NCI-H2081 treated with DMSO at 0.1 percent for 48 hours (cell line): ENCODE results near the gene PTPRN.
A peak's percentile ranks its signal among the peaks of the same experiment; 100 is the strongest.

Source experiments
- DNase-seq: peaks from one replicate; lab custom pipeline; 2025; lab: John Stamatoyannopoulos, UW

PTPRN gene

DNA sequence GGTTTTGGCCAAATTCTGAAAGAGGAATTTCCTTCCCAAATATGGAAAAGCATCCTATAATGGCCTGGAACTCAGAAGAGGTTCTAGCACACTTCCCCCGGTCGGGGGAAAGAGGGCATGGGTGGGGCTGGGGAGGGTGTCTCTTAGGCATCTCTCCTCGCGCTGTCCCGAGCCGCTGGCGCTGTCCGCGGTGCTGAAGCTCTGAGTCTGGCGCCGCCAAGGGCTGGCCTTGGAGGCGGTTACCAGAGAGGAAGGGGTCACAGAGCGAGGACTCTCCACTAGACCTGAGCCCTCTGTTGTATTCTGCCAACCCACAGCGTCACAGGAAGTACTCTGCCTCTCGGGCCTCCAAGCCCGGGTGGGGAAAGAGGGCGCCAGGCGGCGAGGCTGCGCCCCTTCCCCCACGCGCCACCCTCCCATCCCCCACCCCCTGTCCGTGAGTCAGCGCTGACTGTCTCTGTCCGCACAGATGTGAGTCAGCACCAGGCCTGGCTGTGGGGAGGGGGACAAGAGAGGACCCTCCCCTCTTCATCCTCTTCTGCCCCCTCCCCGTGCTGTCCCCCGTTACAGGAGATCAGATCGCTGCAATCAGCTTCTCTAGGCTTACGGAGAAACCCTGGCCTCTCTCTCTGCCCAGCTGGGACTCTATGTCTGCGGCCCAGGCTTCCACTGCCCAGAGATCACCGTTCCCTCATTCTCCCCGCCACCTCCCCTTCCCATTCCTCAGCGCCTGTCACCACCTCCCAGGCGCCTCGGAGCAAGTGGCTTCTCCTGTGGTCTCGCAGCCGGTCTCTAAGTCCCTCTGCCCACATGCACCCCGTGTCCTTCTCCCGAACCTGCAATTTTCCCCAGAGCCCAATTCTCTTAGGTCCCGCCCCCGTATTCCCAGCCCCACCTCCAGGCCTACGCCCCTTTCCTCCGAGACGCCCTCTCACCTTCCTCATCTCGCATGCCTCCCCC is 779 bp downstream of the PTPRN start:
- DNase-seq, result no peak

- DNase-seq, result no peak
Measured at GRCh38 chr2:219306047-219306446, 3.2 kb downstream of the PTPRN start.

DNA sequence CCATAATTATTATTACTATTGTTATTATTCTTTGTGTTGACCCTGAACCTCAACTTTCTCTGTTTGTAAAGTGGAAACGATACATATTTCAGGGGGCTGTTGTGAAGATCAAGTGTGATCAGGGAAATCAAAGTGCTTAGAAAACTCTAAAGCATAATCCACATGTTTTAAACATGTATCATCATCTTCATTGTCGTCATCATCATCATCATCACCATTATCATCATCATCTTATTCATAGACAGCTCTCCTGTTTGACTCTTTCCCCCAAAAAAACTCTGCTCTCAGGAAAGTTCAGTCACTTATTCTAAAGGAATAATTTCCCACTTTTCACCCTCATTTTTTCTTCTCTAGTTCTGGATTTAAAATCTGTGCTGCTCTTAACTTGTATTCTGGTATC is 5.0 kb downstream of the PTPRN start:
- DNase-seq, result no peak

DNA sequence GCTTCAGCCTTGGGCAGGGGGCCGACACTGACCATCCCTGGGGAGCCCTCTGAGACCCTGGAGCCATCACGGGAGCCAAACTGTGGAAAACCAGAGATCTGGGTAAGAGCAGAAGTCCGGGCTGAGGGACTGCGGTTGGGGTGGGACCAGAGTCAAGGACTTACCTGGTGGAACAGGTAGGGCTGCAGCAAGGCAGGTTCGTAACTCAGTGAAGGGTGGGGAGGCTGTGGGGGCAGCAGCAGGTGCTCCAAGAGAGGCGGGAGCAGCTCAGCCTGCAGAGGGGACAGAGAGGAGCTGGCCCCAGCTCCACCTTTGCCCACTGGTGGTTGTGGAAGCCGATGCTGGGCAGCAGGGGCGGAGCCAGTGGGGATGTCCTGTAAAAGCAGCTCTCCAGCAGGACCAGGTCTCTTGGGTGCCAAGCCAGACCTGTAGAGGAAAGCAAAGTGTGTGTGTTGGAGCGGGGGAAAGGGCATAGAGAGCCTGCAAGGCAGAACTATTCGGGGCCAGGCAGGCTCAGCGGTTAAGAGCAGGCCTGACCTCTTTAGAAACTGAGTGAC is 6.7 kb downstream of the PTPRN start:
- DNase-seq, result no peak

GRCh38 chr2:219300022-219300421 is 9.2 kb downstream of the PTPRN start:
- no peak for DNase-seq

GRCh38 chr2:219299372-219299760 is 9.8 kb downstream of the PTPRN start:
- no peak for DNase-seq

DNA sequence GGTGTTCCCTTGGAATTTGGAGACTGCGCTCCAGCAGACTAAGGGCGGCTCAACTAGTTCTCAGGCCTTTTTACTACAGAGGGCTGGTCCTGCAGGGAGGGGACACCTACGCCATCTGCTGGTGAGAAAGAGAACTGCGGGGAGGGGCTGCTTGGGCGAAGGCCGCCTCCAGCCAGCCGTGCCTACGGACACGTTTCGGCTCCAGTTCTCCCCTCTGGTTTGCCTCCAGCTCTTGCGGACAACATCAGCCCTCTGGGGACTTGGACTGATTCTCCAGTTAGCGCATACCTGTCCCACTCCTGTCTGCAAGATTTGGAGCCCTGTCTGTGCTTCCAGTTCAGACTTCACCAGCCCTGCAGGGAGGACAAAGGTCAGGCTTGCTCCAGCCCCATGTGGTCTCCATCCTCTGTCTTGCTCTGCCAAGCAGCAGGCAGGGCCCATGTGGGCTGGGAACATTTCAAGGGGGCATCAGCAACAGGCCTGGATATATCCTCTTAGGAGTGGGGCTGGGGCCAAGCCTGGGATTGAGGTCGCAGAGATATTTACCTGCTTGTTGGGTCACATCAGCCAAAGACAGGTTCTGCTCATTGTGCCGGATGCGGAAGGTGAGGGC is 10.3 kb downstream of the PTPRN start:
- peak; percentile 8 for DNase-seq

DNA sequence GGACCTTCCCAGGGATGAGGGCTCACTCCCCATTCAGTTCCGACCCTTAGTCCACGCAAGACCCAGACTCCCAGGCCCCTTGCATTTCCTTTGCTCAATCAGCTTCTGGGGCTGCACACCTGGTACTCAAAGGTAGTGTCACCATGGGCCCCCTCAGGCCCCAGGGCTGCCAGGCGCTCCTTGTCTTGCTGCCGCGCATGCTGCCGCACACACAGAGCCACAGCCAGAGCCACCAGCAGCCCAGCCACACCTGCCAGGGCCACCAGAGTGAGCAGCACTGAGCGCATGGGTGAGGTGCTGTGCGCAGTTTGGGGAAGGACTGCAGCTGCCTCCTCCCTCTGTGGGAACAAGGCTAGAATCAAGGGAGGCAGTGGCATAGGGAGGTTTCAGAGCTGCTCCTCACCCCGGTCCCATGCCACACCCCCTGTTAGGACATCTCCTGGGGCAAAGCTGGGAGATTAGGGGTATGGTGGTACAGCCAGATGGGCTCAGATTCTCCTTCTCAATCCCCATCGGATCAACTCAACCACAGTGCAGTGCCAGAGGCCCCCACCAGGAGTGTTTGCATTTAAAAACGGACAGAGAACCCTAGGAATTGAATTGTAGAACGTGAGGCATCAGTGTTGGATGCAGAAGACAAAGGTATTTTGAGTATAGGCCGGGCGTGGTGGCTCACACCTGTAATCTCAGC is 11.3 kb downstream of the PTPRN start:
- no peak for DNase-seq

- no peak for DNase-seq
Measured at GRCh38 chr2:219296631-219297391, 12.4 kb downstream of the PTPRN start.

- DNase-seq, result no peak
Measured at GRCh38 chr2:219296142-219296541, 13.1 kb downstream of the PTPRN start.

- DNase-seq, result peak; percentile 3
Measured at GRCh38 chr2:219294356-219295351, 14.5 kb downstream of the PTPRN start.

DNA sequence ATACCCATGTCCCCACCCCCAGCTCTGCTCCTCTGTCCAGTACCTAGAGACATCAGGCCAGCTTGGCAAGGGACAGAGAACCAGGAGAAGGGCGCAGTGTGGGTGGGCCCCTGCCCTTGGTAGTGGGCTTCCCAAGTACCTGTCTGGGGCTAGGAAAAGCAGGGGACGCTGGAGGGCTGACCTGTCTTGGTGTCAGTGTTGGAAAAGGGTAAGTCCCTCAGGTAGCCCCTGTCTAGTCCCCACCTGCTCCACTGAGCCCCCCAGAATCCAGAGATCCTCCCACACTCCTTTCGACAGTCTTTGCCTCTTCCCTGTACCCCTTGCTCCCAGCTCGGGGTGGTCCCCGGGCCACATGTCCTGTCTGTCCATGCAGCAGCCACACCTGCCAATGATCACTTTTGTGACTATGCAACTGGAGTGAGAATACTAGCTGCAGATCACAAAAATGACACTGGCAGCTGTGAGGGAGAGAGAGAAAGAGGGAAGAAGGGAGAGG is 15.4 kb downstream of the PTPRN start:
- no peak for DNase-seq

DNA sequence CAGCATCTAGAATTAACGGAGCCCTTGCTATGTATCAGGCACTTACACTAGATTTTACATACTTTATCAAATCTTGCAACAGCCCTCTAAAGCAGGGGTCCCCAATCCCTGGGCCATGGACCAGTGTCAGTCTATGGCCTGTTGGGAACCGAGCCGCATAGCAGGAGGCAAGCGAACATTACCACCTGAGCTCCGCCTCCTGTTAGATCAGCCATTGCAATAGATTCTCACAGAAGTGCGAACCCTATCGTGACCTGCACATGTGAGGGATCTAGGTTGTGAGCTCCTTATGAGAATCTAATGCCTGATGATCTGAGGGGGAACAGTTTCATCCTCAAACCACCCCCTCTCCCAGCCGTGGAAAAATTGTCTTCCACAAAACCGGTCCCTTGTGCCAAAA is 16.6 kb downstream of the PTPRN start:
- DNase-seq, result no peak

GRCh38 chr2:219291910-219292490 is 17.2 kb downstream of the PTPRN start:
- DNase-seq, result no peak

DNA sequence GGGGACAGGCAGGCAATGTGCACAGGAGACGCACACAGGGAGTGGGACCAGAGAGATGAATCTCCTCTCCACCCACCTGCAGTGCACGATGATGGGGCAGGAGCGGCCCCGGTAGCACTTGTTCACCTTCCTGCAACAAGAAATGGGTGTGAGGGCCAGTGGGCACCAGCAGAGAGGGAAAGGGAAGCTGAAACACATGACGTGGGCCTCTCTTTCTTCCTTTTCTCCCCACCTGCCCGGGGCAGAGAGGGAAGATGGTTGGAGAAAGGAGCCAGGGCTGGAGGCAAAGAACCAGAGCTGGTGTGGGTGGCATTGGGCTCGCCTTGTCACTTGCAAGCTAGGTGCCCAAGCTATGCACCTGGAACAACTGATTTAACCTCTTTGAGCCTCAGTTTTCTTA is 17.8 kb downstream of the PTPRN start:
- DNase-seq, result no peak

DNA sequence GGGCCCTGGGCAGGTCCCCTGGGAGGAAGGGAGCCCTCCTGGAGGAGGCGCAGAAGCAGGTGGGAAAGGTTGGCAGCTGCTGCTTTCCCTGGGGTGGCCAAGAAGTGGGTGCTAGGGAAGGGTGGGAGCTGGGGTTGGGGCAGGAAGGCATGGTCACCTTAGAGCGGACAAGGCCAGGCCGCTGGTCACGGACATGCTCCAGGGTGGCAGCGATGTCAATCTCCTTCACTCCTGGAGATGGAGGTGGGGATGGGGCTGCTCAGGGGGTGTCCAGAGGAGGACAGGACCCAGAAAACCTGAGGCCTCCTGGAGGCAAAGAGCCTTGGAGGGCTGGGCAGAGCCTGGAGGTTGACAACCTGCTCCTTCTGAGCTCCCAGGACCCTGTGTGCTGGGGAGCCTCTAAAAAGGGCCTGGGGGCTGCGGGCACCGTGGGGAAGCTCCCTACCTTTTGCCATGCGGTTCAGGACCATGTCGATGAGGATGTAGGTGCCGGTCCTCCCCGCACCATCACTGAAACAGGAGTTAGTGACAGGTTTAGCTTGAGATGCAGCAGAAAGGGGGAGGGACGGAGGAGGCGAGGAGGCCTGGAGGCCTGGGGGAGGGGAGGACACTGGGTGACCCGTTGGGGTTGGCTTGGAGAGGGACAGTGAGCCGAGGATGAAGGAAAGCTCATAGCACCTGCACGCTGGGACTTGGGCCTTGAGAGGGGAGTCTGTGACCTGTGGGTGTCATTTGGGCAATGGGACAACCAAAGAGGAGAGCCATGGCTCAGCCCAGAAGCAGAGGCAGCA is 18.6 kb downstream of the PTPRN start:
- no peak for DNase-seq

DNA sequence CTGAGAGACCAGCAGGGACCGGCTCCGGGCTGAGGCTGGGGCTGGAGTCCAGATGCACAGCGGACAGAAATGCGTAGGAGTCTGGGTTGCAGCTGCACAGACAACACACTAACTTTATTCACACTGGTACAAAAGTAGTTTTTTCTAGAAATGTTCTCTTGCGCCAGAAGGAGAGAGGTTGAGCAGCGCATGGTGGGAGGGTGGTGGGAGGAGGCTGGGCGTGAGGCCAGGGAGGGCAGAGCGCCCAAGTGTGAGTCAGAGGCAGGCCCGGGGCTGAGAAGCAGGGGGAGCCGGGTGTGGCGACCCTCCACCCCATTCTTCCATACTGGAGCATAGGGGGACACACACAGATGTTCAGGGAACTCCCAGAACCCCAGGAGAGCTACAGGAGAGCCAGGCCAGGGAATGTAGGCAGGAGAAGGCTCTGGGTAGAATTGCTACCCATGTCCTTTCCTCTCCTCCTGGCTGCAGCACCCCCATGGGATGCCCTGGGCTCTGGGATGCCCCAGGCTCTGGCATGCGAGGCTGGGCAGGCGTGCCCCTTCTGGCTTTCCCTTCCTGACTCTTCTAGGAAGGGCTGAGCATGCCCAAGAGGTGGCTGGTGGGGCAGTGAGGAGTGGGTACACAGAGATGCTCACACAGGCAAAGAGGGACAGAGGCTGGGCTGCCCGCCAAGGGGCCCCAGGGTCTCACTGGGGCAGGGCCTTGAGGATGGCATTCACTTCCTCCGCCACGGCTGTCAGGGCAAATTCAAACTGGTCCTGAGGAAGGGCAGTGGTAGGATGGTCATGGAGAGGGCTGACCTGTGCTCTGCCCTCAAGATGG is 19.5 kb downstream of the PTPRN start:
- no peak for DNase-seq

GRCh38 chr2:219289195-219289536 is 20.0 kb downstream of the PTPRN start:
- DNase-seq, result no peak
